ENCODE measurements around the gene TBC1D1.

TBC1D1 gene

DNA sequence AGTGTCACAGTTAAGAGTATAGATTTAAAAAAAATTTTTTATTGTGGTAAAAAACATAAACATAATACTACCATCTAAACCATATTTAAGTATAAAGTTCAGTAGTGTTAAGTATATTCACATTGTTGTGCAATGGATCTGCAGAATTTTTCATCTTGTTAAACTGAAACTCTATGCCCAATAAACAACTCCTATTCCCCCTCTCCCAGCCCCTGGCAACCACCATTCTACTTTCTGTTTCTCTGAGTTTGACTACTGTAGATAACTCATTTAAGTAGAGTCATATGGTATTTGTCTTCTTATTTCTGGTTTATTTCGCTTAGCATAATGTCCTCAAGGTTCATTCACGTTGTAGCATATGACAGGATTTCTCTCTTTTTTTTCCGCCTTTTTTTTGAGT, 181.7 kb downstream of the TBC1D1 start:
- in situ Hi-C loops (cut with MboI; ENCODE audit: low sequenced_read_pairs): no loop called here

DNA sequence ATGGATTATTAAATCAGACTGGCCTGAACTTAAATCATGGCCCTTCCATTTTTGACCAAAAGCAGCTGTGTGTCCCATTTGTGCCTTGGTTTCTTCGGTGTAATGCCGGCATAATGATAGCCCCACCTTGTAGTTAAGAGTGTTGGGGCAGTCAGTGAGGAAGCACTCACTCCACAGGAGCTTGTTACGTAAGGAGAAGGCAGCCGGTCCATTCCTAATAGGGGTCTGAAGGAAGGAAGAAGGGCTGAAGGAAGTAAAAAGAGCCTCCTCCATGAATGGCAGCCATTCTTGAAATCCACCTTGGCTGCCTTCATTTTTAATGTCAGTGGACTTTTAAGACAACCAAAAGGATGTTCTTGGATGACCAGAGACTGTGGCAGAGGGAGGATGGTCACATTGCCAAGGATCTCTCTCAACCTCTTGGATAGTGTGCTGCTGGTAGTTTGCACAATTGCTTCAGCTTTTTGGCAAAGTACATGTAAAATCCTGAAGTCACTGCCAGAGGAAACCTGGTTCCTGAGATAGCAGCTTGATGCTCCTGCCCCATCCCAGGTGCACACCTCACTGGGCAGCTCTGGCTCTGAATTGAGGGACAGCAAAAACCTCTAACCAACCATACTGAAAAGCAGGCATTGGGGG, 182.8 kb downstream of the TBC1D1 start:
- in situ Hi-C loops (cut with MboI; ENCODE audit: low sequenced_read_pairs): no loop called here

DNA sequence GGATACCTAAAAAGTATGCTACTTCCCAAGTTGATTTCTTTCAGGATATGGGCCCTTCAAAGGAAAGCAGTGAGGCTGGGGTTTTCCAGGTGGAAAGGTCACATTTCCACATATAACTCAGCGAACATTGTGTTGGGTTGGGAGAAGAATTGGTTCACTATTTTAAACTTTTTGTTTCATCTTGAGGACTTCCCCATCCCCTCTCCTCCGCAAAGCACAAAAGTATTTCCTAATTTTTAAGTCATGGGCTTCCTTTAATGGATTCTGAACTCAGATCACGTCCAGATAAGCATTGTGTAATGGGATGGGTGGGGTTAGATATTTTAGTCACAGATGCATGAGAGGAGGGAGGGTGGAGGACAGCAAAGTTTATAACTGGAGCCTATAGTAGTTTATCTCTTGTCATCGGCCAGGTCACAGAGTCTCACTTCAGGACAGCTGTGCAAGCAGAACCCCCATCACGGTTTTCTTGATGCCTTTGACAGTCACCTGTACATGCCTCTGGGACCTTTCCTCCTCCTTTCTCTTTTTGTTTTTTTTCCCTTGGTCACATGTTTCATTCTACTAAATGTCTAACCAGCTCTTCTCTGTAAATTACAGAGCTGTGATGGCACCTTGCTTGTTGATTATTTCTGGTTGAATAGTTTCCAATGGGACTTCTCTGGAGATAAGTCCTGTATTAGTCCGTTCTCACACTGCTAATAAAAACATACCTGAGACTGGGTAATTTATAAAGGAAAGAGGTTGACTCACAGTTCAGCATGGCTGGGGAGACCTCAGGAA, 184.7 kb downstream of the TBC1D1 start:
- in situ Hi-C loops (cut with MboI; ENCODE audit: low sequenced_read_pairs): no loop called here

DNA sequence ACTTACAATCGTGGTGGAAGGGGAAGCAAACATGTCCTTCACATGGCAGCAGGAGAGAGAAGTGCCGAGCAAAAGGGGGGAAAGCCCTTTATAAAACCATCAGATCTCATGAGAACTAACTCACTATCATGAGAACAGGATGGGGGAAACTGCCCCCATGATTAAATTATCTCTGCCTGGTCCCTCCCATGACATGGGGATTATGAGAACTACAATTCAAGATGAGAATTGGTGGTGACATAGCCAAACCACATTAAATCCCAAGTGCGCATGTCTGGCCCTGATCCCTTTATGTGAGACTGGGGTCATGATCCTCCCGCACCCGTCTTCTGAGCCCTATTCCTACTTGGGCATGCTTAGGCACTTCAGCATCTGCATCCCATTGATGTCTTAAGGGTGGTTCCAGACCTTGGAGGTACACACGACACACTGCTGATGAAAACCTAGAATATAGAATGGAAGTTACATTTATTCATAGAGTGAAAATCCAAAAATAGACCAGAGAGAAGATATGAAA, 185.3 kb downstream of the TBC1D1 start:
- in situ Hi-C loops (cut with MboI; ENCODE audit: low sequenced_read_pairs): no loop called here

DNA sequence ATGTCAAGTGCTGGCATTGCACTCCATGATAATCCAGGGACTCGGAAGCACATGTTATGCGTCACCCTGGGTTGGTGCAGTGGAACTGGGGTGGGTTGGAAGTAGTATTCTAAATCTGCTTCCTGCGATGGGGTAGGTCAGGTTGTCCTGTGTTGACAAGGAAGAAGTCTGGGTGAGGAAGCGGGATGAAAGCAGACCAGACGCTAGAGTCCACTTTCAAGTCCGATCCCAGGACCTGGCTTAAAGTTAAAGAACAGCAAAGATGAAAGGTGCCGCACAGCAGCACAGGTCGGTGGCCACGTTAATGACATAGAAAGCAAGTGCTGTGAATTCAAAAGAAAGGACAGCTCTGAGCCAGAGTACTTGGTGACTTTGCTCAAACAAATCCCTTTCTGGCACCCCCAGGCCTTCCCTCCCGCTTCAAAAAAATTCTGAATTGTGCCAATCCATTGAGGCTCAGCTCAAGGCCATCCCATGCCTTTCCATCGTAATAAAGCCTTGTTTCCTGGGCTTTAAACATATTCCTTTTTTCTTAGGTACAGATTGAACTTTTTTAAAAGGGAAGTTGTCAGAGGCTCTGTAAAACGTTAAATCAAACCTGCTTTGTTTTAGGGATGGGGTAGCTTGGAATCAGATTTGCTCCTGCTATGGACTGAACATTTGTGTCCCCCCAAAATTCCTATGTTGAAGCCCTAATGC, 187.1 kb downstream of the TBC1D1 start:
- in situ Hi-C loops (cut with MboI; ENCODE audit: low sequenced_read_pairs): no loop called here

DNA sequence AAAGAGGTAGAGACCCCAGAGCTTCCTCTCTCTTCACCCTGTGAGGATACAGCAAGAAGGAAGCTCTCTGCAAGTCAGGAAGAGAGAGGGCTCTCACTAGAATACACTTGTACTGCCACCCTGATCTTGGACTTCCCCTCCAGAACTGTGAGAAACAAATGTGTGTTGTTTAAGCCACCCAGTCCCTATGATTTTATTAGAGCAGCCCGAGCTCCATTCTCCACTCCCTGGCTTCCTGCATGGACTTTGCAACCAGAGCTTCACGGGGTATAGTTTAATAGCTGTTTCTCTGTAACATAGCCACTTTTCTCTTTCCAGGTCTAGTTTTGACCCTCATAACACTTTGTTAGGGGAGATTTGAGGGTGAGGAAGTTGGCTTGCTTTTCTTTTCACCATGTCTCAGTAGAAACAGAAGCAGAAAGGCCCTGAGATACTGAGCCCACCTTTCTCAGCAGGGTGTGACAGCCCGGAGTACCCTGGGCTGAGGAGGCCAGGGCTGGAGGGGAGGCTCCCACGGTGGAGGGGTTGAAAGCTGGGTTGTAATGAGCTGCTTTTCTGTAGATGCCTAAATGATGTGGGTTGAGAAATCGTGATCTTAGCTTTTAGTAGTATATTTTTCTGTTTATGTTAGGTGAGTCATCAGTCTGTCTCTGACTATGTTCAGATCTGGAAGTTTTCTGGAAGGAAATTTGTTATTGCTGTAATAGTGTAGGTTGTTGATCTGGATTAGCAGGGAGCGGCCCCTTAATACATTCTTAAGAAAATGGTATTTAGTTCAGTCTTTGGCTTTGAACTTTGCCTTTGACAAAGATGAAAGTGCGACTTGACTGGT, 187.9 kb downstream of the TBC1D1 start:
- in situ Hi-C loops (cut with MboI; ENCODE audit: low sequenced_read_pairs): no loop called here

DNA sequence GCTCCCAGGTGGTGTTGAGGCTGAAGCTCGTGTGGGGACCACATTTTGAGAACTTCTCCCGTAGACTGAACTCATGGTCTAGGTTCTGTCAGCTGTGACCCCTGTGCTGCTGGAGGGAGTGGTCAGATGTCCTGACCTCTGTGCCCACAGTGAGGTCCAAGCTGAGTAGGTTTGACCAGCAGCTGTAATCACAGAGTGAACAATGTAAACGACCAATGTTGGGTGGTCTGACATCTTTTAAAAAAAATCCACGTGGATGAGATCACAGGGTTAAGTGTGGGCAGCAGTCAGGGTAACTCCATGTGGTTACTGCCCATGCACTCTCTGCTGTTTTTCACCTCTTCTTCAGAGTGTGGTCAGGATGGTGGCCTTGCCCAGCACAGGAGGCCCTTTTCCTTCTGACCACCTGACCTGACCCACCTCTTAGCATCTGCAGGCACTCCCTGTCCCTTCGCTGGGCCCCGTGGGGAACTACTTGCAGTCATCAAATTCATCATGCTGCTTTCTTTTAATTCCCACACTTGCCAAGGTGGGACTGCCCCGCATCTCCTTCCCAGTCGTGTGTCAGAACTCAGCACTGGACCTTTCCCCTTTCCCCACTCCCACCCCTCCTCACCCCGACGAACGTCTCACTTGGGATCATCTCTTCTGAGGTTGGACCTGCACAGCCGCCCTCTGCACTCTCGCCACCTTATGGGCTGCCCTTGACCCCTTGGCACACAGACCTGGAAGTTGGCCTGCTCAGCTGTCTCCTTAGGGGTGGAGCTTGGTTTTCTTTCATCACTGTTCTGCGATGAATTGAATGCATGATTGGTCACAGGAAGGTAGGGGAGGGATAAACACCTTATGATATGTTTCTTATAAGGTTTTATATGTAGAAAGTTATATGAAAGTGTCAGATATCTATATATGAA, 189.4 kb downstream of the TBC1D1 start:
- in situ Hi-C loops (cut with MboI; ENCODE audit: low sequenced_read_pairs): no loop called here

DNA sequence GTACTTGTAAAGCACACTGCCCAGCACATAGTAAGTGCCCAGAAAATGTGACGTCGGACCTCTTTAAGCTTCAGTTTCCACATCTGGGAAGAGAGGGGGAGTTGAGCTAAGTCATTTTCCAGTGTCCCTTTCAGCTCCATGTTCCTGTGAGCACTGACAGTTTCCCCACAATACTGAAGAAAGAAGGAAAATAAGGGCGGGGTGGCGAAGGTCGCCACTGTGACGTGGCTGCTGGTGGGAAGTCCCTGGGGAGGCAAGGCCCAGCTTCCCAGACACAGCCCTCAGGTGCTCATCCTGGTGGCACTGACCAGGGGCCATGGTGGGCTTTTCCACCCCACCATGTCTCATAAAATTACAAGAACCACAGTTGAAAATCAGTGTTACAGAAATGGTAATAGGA, 191.1 kb downstream of the TBC1D1 start:
- in situ Hi-C loops (cut with MboI; ENCODE audit: low sequenced_read_pairs): no loop called here

DNA sequence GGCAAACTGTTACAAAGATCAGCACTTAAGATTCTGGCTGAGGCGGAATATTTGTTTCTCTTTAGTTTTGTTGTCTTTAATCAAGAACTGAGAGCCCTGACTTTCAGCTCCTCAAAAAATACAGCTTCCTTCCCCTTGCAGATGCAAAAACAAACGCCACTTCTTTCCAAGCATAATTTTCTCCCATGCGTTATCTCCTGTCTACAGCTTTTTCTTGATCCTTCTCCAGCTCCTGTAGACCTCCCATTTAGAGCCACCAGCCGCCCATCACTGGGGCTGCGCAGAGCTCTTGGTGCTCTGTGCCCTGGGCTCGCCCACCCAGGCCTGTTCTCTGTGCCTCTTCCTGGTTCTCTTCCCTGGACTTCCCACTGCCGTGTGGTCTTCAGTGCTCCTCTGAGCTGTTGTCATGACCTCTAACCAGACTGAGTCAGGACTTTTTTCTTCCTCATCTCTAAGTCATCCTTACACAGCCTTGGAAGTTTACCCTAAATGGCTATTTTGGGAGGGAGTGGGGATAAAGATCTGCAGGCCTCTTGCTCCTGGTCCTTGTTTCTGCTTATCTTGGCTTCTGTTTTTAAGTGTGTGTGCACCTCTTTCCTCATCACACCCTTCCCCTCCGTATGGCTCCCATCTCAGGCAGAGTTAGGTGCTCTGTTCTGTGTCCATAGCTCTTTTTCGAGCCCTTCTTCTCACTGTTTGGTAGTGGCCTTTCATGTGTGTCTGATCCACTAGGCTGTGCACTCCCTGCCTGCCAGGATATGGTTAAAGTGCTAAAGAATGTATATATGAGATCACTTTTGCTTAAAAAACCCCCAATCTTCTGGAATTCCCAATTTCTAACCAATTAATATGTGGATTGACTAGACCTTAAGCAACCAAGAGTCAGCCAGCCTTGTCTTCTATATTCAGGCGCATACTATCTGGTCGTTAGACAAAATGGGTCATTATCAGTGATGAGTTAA, 191.8 kb downstream of the TBC1D1 start:
- in situ Hi-C loops (cut with MboI; ENCODE audit: low sequenced_read_pairs): no loop called here

DNA sequence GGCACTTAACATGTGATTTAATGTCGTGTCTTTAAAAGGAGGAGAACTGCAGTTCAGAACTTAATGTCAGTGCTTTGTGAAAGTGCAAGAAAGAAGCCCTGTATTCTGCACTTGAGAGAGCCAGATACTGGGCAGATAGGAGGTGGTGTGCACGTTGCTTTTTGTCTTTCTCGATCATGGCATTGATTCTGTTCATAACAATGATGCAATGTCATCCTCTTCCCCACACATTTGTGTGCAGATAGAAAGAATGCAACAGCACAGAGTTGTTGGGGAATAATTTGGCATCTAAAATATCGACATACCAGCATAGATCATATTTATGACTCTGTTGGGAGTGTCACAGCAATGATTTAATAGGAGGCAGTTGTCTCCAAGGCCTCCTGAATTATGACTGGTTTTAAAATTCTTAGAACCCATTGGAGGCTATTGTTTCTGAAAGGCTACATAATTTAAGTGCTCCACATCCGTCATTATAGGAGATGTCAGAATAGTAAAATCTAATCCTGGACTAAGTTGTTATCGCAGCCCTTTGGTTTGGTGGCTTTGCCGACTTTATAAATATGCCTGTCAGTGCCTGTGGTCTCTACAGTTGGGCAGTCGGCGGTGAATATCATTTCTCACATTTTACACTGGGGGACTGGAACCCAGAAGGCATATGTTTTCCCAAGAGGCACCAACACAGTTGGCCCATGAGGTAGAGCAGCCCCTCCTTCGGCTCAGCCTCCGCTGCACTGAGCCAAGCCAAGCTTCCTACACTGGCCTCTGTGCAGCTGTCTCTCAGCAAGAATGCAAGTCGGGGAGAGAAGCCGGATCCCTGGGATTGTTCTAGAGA, 194.2 kb downstream of the TBC1D1 start:
- in situ Hi-C loops (cut with MboI; ENCODE audit: low sequenced_read_pairs): no loop called here

DNA sequence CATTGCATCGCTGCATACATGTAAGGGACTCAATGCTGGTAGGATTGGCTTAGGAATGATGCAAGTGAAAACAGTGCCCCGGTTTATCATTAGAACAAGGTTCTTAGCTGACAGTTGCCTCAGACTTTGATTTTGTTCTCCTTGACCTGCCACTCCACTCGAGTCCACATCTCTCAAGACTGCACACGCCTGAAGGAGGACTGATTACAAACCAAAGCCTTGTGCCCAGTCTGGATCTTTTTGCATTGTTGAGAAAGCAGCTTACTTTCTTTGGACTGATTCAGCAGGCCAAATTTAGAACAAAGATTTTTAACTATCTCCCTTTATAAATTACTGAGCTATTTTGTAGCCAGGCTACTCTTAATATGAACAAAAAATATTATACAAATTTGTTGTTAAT, 194.9 kb downstream of the TBC1D1 start:
- in situ Hi-C loops (cut with MboI; ENCODE audit: low sequenced_read_pairs): no loop called here

DNA sequence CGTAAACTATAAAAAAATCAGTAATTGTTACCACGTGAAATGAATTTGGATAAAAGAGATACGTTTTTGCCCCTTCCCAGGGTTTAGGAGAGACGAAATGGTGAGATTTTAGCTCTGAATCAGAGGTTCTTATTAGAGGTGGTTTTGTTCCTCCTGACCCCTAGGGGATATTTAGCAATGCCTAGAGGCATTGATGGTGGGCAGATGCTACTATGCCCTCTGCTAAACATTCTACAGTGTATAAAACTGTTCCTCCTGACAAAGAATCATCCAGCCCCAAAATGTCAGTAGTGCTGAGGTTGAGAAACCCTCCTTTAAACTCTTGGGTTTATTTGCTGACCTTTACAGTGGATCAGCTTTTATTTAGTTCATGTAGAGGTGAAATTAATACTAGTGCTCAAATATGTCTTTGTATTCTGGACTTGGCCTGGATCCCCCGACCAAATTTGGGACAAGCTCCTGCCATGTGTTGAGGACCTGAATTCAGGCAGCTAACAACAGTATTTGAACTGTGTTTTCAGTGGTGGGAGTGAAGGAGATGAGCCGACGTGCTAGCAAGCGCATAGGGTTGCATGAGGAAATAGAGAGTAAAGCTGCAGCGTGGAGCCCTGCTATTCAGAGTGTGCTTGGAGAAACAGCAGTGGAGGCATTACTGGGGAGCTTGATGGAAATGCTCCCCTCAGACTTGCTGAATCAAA, 195.4 kb downstream of the TBC1D1 start:
- in situ Hi-C loops (cut with MboI; ENCODE audit: low sequenced_read_pairs): no loop called here

DNA sequence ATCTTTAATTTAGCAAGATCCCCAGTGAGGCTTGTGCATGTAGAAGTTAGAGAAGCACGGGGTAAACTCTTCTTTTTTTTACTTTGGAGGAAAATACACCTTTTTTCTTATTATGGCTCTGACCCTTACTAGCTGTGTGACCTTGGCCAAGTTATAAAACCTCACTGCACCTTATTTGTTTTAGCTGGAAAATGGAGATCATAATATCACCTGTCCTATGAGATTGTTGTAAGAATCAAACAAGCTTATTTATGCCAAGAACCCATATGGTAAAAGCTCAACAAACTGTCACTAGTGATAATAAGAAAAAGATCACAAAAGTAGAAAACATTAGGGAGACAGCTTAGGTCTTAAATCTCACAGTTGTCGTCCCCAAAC, 196.0 kb downstream of the TBC1D1 start:
- in situ Hi-C loops (cut with MboI; ENCODE audit: low sequenced_read_pairs): no loop called here

DNA sequence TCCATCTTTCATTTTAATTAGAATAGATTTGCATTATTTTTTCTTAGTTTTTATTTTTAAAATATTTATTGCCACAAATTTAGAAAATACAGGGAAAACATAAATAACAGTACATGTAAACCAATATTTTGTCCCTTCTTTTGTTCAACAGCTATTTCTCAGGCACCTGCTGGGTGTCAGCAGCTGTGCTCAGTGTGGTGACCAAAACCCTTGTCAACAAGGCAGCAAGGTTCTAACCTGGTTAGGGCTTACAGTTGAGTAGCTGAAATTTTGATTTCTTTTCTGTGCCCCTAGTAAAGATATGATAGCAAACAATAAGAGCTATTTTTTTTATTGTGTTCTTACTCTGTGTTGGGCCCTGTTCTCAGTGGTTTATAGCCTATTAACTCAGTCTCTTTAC, 197.4 kb downstream of the TBC1D1 start:
- in situ Hi-C loops (cut with MboI; ENCODE audit: low sequenced_read_pairs): no loop called here

DNA sequence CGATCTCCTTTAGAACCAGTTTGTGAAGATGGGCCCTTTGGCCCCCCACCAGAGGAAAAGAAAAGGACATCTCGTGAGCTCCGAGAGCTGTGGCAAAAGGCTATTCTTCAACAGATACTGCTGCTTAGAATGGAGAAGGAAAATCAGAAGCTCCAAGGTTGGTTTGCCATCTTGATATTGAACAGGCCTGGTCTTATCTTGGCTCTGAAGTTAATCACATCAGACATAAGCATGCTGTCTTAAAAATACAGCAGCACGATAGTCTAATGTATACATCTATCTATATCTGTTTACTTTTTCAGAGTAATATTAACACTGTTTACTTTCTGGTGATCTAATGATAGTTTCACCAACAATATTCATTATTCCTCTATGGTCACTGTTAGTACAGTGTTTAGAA, 199.1 kb downstream of the TBC1D1 start:
- in situ Hi-C loops (cut with MboI; ENCODE audit: low sequenced_read_pairs): no loop called here

DNA sequence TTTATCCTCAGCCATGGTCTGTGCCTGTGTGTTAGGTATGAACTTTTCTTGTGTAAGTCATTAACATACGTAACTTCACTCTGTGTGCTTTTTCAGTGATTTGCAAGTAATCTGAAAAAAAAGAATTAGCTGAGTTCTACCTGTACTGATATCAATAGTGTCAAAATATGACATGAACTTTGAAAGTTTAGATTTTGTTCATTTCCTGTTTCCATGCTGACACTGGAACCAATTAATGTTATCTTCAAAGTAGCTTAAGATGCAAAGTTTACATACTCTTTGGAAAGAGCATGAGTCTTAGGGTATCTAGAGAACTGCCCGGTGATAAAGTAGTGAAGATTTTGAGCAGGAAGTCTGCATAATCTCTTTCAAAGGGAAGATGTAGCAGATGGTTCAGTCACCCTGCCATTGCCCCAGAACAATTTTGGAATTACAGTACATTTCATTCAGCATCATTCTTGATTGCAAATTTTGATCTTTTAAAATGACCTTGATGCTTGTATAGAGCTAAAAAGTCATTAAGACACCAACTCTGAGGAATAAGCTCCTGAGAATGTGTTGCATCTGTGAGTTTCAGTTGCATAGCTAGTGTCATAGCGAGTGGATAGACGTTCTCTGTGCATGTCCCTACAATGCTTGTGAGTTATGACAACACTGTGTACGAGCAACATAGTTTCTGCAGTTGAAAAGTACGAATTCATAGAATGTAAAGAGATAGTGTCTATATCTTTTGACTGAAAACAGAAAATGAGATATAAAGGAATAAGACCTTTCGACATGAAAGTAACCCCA, 199.8 kb downstream of the TBC1D1 start:
- in situ Hi-C loops (cut with MboI; ENCODE audit: low sequenced_read_pairs): no loop called here

DNA sequence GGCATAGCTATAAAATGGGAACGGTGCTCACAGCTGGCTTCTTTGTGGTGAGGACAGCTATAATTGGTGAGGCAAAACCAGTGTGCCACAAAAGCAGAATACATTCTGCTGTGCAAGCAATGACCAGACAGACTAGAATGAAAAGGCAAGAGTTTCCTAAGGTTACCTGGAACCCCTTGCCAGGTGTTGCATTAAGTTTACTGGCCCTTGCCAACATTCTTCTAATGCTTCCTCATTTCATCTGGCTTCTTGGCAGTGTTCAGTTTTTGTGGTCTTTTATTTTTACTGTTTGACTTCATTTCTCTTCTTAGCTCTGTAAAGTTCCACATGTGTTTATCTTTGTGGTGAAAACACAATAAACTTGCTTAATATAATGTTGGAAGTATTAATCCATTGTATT, 200.8 kb downstream of the TBC1D1 start:
- in situ Hi-C loops (cut with MboI; ENCODE audit: low sequenced_read_pairs): no loop called here
